NCI-H524 treated with DMSO at 0.1 percent for 48 hours (cell line): Measurements from ENCODE around the gene NMT1.
"Not testable (repeated sequence)": the region's sequence is repeated elsewhere in the genome, so short reads cannot be mapped to it uniquely, and the experiment has no call there.

Experiments used
- DNase-seq: peaks from one replicate; lab custom pipeline; 2025; lab: John Stamatoyannopoulos, UW

Gene NMT1

DNA sequence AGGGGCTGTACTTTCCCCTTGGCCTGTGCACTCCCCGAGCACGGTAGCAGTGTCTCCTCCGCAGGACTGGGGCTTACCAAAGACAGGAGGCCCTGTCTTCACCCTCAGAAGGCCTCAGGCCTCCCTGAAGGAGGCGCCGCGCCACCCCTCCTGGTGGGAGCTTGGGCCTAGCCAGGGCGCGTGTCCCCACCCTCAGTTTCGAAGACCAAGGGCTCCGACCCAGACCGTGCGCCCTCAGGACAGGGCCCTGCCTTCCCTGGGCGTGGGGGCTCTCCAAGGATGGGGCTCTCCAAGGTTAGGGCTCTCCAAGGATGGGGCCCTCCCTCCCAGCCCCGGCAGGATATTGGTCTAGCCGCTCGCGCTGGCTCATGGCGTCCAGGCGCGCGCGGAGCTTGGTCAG lies 59.4 kb downstream of the NMT1 start:
- DNase-seq = no peak

DNA sequence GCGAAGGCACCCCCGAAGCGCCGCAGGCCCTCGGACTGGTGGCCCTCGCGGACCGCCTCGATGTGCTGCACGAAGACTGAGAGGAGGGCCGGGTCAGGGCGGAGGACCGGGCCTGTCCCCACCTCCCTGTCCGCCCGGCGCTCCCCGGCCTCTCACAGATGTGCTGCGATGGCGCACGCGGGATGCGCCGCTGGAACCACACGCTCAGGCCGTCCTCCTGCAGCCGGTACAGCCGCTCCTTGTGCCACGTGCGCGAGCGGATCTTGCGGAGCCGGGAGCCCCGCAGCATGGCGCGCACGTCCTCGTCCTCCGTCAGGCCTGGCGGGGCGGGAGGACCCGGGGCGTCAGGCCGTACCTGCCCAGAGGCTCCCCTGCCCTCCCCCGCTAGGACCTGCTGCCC lies 59.9 kb downstream of the NMT1 start:
- no peak for DNase-seq

DNA sequence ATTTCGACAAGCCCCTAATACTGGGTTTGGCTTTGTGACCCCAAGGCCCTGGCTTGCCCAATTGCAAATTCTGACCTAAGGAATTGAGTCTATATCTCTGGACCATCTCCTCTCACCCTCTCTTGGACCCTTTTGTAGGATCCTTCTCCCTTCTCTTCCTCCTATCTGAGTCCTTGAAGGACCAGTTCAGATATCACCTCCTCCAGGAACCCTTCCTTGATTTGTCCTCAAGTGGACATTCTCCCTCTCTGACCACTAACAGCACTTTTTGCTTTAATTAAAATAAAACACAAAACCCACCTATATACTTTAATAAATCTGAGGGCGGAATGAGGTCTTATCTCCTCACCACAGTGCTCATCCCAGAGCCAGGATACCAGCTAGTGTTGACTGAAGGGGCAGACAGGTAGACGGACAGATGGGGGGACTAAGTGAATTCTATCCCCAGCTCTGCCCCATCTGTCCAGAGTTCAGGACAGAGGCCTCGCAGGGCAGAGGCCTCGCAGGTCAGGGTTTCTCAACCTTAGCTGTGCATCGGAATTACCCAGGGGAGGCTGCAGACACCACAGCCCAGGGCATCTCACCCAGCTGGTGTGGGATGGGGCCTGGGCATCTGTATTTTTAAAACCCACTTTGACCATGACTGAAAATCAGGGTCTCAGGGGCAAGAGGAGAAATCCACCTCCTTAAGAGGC lies 62.1 kb downstream of the NMT1 start:
- DNase-seq = no peak

DNA sequence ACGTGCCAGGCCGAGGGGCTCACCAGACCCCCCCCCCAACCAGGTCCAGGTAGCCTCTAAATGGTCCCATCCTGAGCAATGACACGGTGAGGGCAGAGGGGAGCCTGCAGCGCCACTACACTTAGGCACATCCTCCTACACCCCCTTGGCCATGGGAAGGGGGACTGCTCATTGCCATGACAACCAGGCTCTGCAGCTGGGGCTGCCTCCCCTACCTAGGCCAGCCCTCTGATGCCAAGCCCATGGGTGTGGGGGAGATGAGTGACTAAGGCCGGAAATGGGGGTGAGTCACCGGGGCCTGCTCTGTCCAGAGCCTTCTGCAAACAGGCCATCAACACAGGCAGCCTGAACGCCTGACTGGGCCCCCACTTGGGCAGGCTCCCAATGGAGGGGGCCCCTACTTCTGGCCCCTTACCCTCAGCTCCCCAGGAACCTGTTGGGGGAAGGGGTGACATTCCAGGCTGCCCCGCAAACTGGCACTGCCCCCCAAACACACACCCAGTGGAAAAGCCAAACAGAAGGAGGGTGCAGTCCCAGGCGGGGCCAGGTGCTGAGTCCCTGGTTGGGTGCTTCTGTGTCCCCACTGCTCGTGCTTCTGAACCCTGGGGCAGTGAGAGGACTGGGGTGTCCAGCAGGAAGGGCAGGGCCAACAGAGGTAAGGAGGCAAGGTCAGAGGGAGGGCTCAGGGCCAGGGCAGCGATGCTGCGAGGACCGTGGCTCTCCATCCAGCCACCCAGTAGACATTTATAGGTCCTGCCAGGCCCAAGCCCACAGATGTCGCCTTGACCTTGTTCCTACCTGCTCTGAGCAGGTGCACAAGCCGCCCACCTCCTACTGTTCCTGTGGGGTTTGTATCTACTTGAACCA lies 63.0 kb downstream of the NMT1 start:
- DNase-seq = no peak

DNA sequence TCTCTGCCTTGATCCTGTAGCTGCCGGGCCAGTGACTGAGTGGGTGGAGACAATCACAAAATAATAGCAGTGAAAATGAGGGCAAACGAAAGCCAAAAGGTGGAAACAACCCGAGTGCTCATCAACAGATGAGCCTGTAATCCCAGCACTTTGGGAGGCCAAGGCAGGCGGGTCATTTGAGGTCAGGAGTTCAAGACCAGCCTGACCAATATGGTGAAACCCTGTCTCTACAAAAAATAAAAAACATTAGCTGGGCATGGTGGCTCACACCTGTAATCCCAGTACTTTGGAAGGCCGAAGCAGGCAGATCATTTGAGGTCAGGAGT lies 63.6 kb downstream of the NMT1 start:
- DNase-seq = not testable (repeated sequence)

DNA sequence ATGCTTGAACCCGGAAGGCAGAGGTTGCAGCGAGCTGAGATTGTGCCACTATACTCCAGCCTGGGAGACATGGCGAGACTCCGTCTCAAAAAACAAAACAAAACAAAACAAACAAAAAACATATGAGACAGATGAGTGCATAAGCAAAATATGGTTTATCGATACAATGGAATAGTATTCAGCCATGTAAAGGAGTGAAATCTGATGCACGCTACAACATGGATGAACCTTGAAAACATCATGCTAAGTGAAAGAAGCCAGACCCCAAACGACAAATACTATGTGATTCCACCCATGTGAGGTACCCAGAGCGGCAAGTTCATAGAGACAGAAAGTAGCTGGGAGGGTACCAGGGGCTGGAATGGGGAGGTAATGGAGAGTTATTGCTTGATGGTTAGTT lies 64.4 kb downstream of the NMT1 start:
- no peak for DNase-seq

DNA sequence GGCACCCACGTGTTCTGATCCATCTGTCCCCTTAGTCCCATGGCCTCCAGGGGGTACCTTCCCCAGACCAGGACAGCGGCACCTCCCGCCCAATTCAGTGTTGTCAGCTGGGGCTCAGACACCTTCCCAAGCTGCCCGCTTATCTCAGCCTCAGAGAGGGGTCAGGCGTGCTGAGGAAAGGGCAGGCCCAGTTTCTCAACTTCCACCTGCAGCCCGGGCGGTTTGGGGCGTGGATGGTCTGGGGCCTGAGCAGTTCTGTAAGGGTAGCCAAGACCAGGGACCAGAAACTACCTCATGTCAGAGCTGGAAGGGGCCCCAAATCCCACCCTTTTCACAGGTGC lies 66.1 kb downstream of the NMT1 start:
- no peak for DNase-seq

DNA sequence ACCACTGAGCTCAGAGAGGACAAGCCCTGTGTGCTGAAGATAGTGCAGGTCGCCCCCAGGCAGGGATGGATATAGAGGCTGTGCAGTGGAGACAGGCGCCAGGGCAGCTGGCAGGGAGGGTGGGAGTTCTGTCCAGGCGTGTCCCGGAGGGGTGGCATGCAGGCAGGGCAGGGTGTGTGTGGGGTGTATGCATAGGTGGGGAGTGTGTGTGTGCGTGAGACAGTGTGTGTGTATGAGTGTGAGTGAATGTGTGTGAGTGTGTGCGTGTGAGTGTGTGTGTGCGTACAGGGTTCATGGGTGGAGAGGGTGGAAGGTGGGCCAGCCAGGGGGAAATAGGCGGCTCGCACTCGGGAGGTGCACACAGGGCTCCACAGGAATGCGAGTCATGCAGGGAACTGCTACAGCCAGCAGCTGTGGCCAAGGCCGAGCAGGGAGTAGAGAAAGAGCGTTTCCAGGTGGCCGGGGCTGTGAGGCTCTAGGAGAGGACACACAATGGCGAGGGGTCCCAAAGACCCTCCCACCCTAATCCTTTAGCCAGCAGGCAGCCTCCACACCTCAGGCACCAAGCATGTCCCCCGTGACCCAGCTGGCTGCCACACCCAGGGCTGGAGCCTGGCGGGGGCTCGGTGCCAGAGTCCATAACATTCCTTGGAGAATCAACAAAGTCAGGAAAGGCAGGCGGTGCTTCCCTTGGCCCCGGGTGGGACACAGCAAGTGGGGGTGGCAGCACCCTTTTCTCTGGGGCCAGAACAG lies 66.6 kb downstream of the NMT1 start:
- no peak for DNase-seq

DNA sequence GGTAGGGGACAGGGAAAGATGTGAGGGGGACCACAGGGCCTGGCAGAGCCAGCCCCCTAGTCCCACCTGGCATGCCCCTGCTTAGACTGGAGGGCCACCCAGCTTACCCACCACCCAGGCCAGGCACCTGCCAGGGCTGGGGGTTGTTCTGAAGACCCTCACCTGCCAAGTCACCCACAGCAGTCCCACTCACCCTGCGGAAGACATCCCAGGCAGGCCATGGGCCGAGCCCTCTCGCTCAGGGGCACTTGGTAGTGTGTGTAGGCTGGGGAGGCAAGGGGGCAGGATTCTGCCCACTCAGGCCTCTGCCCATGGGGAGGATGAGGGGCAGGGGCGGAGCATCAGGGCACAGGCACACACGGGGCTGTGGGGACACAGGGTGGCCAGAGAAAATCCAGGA lies 67.2 kb downstream of the NMT1 start:
- DNase-seq = no peak

DNA sequence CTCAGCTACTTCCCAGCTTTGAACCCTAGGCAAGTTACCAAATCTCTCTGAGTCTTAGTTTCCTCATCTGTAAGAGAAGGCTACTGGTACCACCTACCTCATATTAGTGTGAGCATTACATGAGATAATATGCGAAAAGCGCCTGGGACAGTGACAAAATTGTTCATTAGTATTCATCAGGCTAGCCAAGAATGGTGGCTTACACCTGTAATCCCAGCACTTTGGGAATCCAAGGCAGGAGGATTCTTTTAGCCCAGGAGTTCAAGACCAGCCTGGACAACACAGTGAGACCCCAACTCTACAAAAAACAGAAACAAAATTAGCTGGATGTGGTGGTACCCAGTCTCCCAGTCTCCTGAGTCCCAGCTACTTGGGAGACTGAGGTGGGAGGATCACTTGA lies 67.9 kb downstream of the NMT1 start:
- DNase-seq = no peak

DNA sequence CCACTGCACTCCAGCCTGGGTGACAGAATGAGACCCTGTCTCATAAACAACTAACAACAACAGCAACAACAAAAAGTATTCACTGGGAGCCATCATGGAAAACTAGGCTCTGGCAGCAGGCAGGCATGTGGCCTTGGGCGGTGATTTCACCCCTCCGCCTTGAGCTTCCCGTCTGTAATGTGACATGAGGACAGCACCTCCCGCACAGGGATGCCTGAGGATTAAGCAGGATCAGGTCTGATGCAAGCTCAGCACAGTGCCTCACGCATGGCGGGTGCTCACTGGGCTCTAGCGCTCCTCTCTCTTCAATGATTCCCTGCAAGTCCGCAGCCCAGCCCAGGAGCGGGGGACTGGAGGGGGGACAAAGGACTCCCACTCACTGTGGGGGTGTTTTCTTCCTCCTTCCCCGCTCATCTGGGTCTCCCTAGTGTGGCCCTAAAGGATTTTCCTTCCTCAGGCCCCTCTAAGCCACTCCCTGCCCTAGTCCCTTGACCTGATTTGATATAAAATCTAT lies 68.4 kb downstream of the NMT1 start:
- peak; percentile 42 for DNase-seq

DNA sequence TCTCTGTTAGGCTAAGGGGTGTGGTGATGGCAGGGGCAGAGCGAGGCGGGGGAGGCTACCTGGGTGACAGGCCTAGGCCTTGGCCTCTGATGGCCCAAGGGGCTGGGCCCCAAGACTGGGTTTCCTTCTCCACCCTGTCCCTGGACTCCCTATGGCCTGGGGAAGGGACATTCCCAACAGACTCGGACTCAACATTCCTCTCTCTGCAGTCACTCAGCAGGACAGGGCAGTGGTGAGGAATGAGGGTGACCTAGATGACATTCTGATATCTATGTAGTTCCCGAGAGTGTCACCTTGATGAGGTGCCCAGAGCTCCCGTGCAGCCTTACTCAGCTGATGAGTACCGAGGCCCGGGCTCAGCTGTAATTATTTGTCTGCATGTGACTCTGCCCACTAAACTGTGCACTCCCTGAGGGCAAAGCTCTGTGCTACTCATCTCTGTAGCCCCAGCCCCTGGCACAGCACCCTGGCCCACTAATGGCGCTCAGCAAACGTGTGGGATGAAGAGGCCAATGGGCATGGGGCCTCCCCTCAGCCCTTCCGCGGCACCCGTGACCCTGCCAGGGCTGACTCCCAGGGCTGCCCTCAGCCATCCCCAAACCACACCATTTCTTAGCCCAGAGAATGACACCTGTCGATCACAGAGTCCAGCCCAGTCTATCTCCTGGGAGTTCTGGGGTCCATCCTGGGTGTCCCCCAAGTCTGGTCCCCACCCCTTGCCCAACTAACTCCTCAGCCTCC lies 69.0 kb downstream of the NMT1 start:
- DNase-seq = no peak

DNA sequence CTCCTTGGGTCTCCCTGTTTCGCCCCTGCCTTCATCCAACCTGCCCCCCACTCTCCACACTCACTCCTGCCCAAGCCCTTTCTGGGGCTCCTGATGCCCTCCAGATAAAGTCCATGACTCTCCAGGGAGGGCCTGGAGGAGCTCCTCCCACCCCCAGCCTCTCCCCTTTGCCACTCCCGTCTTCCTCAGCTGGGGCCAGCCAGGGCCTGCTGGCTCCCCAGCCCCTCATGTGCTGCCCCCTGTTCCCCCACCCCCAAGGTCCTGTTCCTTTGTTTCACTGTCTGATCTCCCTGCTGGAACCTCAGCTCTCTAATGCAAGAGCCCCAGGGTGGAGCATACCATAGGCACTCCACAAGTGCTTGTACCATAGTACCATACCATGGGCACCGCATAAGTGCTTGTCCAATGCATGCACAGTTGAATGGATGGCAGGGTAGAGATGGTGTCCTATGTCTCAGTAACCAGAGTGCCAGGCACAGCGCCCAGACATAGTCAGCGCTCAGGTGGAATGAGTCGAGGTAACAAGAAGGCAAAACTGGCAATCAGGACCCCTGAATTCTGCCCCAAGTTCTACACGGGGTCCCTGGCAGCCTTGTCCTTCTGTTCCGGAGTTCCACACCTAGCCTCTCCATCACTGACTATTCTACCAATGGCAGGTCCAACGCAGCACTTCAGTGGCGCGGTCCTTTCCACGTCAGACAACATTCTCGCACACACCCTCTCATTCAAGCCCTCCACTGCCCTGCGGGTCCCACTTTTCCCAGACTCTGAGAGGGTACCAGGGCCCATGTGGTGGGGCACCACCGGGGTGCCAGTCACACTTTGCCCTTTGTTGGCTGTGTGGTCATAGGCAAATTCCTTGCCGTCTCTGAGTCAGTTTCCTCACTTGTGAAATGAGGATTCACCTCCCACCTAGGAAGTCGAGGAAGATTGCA lies 69.8 kb downstream of the NMT1 start:
- DNase-seq = no peak

DNA sequence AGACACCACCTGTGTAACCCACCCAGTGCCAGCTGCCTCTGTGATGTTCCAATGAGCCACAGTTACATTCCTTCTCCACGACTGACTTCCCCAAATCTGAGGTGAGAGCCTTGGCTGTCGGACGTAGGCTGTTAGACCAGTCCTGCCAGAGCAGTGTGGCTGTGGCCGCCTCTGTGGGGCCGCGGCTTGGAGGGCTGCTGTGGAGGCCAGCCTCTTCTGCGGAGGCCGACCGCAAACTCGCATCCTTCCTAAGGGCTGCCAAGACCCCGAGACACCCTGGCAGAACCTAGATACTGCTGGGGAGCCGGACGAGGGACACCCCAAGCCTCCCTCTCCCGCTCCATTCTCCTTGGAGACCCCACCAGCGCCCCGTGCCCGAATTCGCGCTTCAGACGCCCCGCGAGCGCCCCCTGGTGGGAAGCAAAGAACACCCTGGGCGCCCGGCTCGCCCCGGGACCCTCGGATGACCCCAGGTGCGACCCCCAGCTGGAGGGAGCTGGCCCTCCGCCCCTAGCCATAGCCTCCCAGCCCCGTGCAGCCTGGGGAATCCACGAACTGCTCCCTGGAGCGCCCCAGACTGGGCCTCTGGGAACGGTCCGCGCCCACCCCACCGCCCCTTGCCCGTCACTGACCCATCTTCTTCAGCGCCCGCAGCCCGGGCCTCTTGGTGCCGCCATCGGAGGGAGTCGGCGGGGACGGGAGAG lies 70.7 kb downstream of the NMT1 start:
- no peak for DNase-seq

DNA sequence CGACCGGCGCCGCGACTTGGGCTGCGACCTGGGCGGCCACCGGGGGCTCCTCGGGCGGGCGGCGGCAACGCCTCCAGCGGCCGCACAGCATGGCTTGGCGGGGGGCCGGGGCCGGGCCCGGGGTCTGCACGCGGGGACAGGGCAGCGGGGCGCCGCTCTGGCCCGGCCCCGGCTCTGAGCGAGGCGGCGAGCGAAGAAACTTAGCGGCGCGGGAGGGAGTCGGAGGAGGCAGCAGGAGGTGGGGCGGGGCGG lies 71.1 kb downstream of the NMT1 start, which contains the start of gene PLCD3:
Gene PLCD3 (minus strand): TSS at position 196 of the 252 bp plus-strand sequence. CDS start 105 bp downstream, at position 91.
- no peak for DNase-seq

DNA sequence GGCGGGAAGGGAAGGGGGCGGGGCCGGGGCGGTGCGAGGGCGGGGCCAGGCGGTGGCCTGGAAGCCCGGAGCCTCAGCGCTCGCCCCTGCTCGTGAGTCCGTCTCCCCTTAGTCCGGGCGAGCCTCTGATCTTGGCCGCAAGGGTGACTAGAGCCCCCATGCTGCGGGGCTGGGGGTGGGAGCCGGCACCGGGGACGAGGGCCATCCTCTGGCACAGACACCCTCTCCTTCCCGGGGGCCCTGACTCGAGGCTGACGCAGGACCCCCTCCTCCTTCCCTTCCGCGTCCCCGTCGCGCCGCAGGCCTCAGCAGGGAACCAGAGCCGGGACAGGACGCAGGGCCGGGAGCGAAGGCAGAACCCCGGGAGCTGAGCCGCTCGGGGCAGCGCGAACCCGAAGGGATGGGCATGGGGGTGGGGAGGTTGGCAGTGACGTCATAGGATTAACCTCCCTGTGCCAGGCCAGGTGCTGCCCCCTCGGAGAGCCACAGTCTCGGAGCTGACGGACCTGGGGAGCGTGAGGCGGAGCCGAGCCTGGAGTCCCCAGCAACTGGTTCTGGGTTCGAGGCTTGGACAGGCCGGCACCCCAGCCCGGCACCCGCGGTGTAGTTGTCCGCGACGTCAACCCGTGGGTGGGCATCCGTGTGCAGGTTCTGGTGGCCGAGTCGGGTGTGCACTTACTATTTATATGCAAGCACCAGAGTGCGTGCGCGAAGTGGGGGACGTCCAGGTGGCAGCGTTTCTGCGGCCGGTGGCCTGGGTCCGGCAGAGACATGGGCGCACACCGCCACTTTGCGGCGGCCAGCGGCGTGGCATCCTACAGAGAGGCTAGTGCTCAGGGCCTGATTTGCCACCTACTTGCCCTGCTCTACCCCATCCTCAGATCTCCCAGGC lies 71.7 kb downstream of the NMT1 start:
- DNase-seq = peak; percentile 43

DNA sequence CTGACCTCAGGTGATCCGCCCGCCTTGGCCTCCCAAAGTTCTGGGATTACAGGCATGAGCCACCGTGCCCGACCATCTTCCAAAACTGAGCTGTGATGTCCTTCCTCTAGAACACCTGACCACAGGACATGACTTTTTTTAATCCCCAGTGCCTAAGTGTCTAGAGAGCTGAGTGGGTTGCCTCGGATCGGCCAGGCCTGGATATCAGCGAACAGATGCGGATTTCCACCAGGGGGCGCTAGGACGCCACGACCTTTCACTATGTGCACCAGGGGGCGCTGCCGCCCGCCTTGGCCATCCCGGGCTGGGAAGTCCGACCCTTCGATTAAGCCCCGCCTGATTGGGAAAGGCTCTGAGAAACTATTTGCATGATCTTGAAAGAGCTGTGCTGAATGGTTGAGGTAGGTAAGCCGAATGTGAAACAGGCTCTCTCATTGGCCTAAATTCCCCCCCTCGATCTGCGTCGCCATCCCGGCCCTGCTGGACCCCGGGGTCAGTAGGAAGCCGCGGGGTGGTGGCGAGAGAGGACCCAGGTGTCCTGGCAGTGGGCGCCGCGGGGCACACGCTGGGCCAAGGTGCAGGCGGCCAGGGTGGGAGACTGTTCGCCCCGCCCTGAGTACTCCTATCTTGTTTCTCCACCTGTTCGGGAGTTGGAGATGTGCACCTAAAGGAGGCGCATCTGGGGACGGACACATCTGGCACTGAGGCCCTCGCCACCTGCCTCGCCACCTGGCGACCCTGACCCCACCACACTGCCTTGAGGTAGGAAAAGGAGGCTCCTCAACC lies 74.3 kb downstream of the NMT1 start, which contains the start of gene ACBD4:
Gene ACBD4 (plus strand): TSS at position 496 of the 786 bp plus-strand sequence. CDS start 458 bp downstream, outside the sequence.
- DNase-seq = peak; percentile 90

DNA sequence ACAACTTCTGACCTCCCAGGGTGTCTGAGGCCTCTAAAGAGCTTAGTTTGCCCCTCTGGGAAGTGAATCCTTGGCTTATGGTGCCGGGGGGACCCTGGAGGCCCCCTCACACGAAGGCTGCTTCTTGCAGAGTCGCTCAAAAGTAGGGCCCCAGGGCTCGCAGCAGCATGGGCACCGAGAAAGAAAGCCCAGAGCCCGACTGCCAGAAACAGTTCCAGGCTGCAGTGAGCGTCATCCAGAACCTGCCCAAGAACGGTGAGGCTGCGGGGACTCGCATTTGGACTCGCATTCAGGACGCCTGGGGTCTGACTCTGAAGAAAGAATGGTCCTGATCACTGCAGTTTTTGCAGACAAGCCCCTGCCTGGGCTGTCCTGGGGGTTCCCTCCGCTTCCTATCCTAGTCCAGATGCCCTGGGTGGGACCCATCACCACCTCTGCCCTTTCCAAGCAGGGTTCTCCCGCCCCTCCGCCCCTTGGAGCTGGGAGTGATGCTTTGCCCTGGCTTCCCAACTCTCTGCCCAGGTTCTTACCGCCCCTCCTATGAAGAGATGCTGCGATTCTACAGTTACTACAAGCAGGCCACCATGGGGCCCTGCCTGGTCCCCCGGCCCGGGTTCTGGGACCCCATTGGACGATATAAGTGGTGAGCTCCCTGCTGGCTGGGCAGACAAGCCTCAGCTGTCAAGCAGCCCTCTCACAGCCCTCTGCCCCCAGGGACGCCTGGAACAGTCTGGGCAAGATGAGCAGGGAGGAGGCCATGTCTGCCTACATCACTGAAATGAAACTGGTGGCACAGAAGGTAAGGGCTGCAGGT lies 75.1 kb downstream of the NMT1 start:
- DNase-seq = no peak
